HUES6 (cell line): ENCODE results near the gene PBX2.
"Not testable (repeated sequence)": the region's sequence is repeated elsewhere in the genome, so short reads cannot be mapped to it uniquely, and the experiment has no call there.

ENCODE experiments used
- H3K27ac ChIP-seq: 2 replicates; pipeline ENCODE4 v1.7.0; 2013; ENCODE audit warnings: low read depth, mild to moderate bottlenecking, low read length, inconsistent platforms
- H3K27me3 ChIP-seq: 2 replicates; pipeline ENCODE4 v1.6.1; 2013; ENCODE audit warnings: low read length; ENCODE audit not compliant: control insufficient read depth, insufficient read depth
- H3K36me3 ChIP-seq: 2 replicates; pipeline ENCODE4 v1.6.1; 2013; ENCODE audit warnings: low read length; ENCODE audit not compliant: control insufficient read depth, insufficient read depth
- H3K4me1 ChIP-seq: 2 replicates; pipeline ENCODE4 v1.6.1; 2013; ENCODE audit warnings: low read length; ENCODE audit not compliant: control insufficient read depth, insufficient read depth
- H3K4me3 ChIP-seq: 2 replicates; pipeline ENCODE4 v1.5.1; 2013; ENCODE audit warnings: low read depth, low read length
- H3K9ac ChIP-seq: one replicate; pipeline ENCODE4 v1.6.1; 2013; ENCODE audit warnings: mild to moderate bottlenecking, low read length
- H3K9me3 ChIP-seq: 2 replicates; pipeline ENCODE4 v1.6.1; 2013; ENCODE audit warnings: low read depth, low read length; ENCODE audit not compliant: control insufficient read depth, insufficient read depth

Gene PBX2

DNA sequence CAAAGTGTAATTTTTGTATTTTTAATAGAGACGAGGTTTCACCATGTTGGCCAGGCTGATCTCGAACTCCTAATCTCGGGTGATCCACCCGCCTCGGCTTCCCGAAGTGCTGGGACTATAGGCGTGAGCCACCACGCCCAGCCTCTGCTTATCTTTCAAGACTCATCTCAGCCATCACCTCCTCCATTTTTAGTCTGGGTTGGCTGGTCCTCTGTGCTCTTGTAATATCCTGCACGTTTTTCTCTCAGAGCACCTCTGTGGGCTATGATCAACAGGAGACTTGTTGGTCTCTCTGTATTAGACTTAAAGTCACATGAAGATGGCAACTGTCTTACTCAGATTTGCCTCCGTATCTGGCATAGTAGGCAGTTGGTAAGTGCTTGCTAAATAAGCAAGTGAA is 26.3 kb upstream of the PBX2 start:
- no peaks in the 10 kb centered on the region for H3K4me1 ChIP-seq
- H3K9ac ChIP-seq = no peak overlapping the region
- no peaks in the 10 kb centered on the region for H3K36me3 ChIP-seq
- no peak overlapping the region for H3K27ac ChIP-seq
- no peak overlapping the region for H3K4me3 ChIP-seq
- peaks cover 14% of the 10 kb centered on the region; the same call in 1 of the 2 replicates for H3K27me3 ChIP-seq
- H3K9me3 ChIP-seq = no peaks in the 10 kb centered on the region

DNA sequence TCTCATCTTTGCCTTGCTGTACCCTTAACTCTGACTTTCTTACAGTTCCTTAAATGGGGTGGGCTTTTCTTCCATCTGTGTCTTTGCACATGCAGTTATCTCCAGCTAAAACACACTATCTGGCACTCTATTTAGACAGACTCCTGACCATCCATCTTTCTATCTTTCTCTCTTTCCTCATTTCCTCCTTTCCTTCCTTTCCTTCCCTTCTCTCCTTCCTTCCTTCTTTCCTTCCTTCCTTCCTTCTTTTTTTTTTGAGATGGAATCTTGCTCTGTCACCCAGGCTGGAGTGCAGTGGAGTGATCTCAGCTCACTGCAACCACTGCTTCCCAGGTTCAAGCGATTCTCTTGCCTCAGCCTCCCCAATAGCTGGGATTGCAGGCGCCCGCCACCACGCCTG is 25.6 kb upstream of the PBX2 start:
- no peak overlapping the region for H3K9ac ChIP-seq
- peaks cover 8% of the 10 kb centered on the region; the same call in 1 of the 2 replicates for H3K27me3 ChIP-seq

DNA sequence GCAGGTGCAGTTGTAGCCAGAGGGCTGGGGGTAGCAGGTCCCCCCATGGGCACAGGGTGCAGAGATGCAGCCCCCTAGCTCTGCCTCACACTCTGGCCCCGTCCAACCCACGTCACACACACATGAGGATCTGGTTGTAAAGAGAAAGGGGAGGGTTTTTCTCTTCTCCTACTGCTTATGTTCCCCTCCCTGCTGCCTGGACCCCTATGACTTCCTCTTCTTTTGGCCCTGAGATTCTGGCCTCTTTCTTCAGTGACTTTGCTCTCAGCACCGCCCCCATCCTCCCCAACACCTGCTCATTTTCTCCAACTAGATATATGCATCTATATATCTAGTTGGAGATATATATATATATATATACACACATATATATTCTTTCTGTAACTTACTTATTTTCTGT is 24.1 kb upstream of the PBX2 start:
- no peak overlapping the region for H3K9ac ChIP-seq
- H3K4me3 ChIP-seq = no peak overlapping the region
- no peak overlapping the region for H3K27ac ChIP-seq
- H3K4me1 ChIP-seq = no peaks in the 10 kb centered on the region
- H3K36me3 ChIP-seq = no peaks in the 10 kb centered on the region
- no peaks in the 10 kb centered on the region for H3K9me3 ChIP-seq
- peaks cover 5% of the 10 kb centered on the region; the same call in 1 of the 2 replicates for H3K27me3 ChIP-seq

More for the DNA sequence above, 25.6 kb upstream of the PBX2 start:
- no peaks in the 10 kb centered on the region for H3K9me3 ChIP-seq
- H3K36me3 ChIP-seq = no peaks in the 10 kb centered on the region
- H3K4me3 ChIP-seq = no peak overlapping the region
- H3K27ac ChIP-seq = no peak overlapping the region
- no peaks in the 10 kb centered on the region for H3K4me1 ChIP-seq

DNA sequence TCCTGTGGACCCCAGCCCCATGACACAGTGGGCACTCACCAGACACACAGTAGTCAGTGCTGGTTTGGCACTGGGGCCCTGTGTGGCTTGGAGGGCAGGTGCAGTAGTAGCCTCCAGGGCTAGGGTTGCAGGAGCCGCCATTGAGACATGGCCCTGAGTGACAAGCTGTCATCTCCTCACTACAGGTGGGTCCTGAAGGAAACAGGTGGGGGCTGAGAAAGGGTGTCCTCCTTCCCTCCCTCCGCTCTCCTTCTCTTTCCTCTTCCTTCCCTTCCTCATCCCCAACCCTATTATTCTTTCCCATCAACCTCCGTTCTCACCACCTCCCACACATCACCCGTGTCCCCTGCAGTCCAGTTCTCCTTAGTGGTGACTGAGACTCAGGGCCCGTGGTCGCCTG is 23.6 kb upstream of the PBX2 start:
- no peaks in the 10 kb centered on the region for H3K36me3 ChIP-seq
- no peak overlapping the region for H3K9ac ChIP-seq
- H3K27me3 ChIP-seq = peaks cover 2% of the 10 kb centered on the region; the same call in 1 of the 2 replicates

DNA sequence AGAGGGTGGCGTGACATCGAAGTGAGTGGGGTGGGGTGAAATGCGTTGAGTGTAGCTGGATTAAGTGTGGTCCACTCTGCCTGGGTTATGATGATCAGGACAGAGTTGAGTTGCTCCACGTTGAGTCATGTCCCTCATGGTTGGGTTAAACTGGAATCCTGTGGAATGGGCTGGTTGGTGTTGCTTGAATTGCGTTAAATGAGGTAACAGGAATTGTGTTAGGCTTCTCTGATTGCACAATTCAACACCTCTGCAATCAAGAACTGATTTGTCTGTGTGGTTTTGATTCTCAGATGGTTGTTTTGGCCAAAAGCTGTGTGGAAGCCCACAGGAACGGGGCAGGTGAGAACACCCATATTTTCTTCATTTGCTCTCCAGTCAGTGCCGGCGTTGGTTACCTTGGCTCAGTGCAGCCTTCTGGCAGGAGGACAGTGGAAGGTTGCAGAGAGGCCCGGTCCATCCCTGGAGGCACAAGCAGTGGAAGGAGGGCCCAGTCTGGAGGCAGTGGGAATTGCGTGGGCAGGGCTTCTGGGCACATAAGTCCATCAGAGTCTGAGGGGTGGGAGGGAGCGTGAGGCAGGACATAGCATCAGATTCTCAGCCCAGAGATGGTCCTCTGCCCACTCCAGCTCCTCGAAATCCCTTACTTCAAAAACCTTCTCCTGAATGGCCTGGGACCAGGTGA is 22.2 kb upstream of the PBX2 start:
- Histone ChIP-seq H3K9ac (no peak overlapping the region), H3K9me3 (no peaks in the 10 kb centered on the region), H3K4me1 (no peaks in the 10 kb centered on the region), H3K36me3 (no peaks in the 10 kb centered on the region), H3K27ac (no peak overlapping the region), H3K4me3 (no peak overlapping the region), H3K27me3 (no peaks in the 10 kb centered on the region; the same call in 1 of the 2 replicates)

More for the DNA sequence above, 23.6 kb upstream of the PBX2 start:
- Histone ChIP-seq H3K4me1 (no peaks in the 10 kb centered on the region), H3K4me3 (no peak overlapping the region), H3K9me3 (no peaks in the 10 kb centered on the region), H3K27ac (no peak overlapping the region)

DNA sequence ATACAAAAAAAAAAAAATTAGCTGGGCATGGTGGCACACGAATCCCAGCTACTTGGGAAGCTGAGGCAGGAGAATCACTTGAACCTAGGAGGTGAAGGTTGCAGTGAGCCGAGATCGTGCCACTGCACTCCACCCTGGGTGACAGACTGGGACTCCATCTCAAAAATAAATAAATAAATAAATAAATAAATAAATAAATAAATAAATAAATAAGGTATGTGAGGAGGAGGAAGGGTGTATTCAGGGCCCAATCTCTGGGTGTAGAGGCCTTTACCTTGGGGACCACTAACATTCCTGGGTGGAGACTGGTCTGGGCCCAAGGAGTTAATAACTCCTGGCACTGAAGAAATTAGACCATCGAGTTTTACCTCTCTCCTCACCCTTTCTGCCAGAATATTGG is 21.4 kb upstream of the PBX2 start:
- H3K9ac ChIP-seq, H3K9me3 ChIP-seq, H3K36me3 ChIP-seq, H3K4me3 ChIP-seq, H3K4me1 ChIP-seq, H3K27me3 ChIP-seq, H3K27ac ChIP-seq: not testable (repeated sequence)

DNA sequence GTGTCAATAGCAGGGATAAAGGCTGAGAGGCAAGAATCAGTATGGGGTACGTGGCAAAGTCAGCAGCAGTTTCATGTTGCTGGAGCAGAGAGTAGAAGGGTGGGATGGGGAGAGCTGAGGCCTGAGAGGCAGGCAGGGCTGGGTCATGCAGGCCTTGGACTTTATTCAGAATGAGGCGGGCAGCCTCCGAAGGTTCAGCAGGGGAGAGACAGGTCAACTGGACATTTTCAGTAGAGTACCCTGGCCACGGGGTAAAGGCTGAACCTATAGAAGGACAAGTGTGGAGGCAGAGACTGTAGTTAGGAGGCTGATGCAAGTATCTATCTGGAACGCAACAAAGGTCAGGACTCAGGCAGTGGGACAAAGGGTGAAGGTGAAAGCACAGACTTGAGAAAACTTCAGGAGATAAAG is 20.2 kb upstream of the PBX2 start:
- Histone ChIP-seq H3K27me3 (no peaks in the 10 kb centered on the region; the same call in 1 of the 2 replicates), H3K4me3 (no peak overlapping the region), H3K9ac (no peak overlapping the region), H3K27ac (no peak overlapping the region), H3K9me3 (no peaks in the 10 kb centered on the region), H3K36me3 (no peaks in the 10 kb centered on the region), H3K4me1 (no peaks in the 10 kb centered on the region)

DNA sequence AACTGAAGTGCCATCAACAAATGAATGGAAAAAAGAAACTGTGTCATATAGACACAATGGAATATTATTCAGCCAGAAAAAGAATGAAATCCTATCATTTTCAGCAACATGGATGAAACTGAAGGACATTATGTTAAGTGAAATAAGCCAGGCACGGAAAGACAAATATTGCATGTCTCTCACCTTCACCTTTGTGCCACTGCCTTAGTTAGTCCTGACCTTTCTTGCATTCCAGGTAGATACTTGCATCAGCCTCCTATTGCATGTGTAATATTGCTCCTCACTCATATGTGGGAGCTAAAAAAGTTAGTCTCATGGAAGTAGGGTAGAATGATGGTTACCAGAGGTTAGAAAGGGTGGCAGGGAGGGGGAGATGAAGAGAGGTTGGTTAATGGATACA is 19.0 kb upstream of the PBX2 start:
- Histone ChIP-seq H3K4me3 (no peak overlapping the region), H3K4me1 (no peaks in the 10 kb centered on the region), H3K9ac (no peak overlapping the region), H3K36me3 (no peaks in the 10 kb centered on the region), H3K9me3 (no peaks in the 10 kb centered on the region), H3K27ac (no peak overlapping the region), H3K27me3 (no peaks in the 10 kb centered on the region; the same call in 1 of the 2 replicates)

DNA sequence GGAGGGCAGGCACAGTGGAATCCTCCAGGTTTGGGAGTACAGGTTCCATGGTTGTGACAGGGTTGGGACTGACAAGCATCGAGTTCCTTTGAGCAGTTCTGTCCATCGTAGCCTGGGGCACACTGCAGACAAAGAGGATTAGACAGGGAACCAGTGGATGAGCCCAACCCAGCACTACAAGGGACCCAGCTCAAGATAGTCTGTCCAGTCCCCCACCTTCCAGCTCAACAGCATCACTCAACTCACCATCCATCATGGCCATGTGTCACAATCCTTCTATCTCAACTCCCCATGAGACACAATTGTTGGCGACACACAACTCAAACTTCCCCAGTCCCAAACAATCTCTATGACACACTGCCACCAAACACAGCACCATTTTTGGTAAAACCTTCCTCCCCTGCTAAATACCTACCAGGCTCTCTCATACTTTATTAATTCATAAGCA is 14.3 kb upstream of the PBX2 start:
- Histone ChIP-seq H3K4me1 (no peaks in the 10 kb centered on the region), H3K27ac (no peak overlapping the region), H3K27me3 (no peaks in the 10 kb centered on the region; the same call in 1 of the 2 replicates), H3K9me3 (no peaks in the 10 kb centered on the region), H3K36me3 (no peaks in the 10 kb centered on the region), H3K4me3 (no peak overlapping the region), H3K9ac (no peak overlapping the region)

DNA sequence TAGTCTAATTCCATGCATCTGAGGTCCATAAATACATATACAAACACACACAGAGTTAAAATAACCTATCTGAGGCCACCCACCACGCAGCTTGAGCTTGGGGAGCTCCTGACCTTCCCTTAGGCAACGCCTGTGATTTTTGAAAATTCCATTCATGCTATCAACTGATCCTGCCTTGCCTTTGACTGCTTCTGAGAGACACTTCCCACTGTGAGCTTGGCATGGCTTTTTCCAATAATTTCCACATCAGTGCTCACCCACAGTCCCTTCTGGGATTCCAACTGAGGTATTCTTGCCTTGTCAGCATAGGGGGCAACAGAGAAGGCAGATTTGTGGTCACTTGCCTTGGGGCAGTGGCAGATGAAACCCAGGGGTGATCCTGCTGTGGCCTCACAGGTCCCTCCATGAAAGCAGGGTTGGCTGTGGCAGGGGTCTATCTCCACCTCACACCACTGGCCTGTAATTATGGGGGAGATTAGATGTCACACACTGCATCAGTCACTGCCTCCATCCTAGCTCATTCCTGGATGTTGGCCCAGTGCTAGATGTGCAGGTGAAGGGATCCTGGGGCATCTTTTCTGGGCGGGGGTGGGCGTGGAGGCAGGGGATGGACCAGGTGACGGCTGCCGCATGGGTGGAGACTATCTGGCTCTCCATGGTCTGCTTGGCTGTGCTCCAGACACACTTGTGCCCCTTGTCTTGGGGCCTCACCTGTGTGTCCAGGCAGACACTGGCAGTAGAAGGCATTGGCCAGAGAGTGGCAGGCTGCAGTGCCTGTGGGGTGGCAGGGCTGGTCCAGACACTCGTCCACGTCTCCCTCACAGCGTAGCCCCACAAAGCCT is 13.6 kb upstream of the PBX2 start:
- no peak overlapping the region for H3K27ac ChIP-seq
- no peaks in the 10 kb centered on the region for H3K9me3 ChIP-seq
- H3K9ac ChIP-seq = no peak overlapping the region
- no peaks in the 10 kb centered on the region for H3K36me3 ChIP-seq
- no peak overlapping the region for H3K4me3 ChIP-seq
- H3K27me3 ChIP-seq = no peaks in the 10 kb centered on the region; the same call in 1 of the 2 replicates
- H3K4me1 ChIP-seq = no peaks in the 10 kb centered on the region

DNA sequence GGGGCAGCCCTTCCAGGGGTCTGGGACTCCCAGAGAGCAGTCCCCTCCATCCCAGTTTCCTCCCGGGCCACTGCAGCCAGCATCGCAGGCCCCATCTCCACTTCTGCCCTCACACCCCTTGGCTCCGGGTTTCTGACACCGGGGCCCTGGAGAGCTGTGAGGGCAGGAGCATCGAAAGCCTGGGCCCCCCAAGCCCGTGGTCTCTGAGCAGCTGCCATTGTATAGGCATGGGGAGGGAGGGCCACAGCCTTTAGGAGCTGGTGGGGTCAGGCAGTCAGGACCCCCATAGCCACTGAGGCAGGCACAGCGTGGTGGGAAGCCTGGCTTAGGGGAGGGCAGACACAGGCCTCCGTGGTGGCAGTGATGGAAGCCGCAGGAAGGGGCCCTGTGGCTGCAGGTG is 12.2 kb upstream of the PBX2 start:
- no peak overlapping the region for H3K9ac ChIP-seq
- no peak overlapping the region for H3K4me3 ChIP-seq
- H3K36me3 ChIP-seq = no peaks in the 10 kb centered on the region
- no peaks in the 10 kb centered on the region for H3K9me3 ChIP-seq
- no peak overlapping the region for H3K27ac ChIP-seq
- H3K27me3 ChIP-seq = no peaks in the 10 kb centered on the region; the same call in 1 of the 2 replicates
- H3K4me1 ChIP-seq = peaks cover 4% of the 10 kb centered on the region
